Colonic mucosa (tissue), 4 donors: ENCODE measurements around the gene PRPF38A. TPM values are rescaled to one million over a fixed set of nuclear protein-coding genes. Genes with fewer than 3 reads are reported as not detected.

Experiments
- DNase-seq: peaks from one replicate; pipeline ENCODE4 v3.0.0-alpha.2; 2020
- H3K27ac ChIP-seq: fragments of 200-600 bp; one replicate; pipeline ENCODE4 v1.8.0; 2021
- H3K27me3 ChIP-seq: fragments of 200-600 bp; one replicate; pipeline ENCODE4 v1.8.0; 2021
- H3K36me3 ChIP-seq: fragments of 200-600 bp; one replicate; pipeline ENCODE4 v1.8.0; 2021
- H3K4me1 ChIP-seq: fragments of 200-600 bp; one replicate; pipeline ENCODE4 v1.8.0; 2021; ENCODE audit warnings: mild to moderate bottlenecking
- H3K4me3 ChIP-seq: fragments of 200-600 bp; one replicate; pipeline ENCODE4 v1.8.0; 2021
- H3K9ac ChIP-seq, 2 donors: one replicate each; pipeline ENCODE4 v1.7.0; 2013; ENCODE audit warnings: control low read depth in 2 of 2, low read depth in 2 of 2, low read length in 2 of 2
- H3K9me3 ChIP-seq: fragments of 200-600 bp; one replicate; pipeline ENCODE4 v1.8.0; 2021
- intact Hi-C: fragments of 100-400 bp; cut with DNase I; formaldehyde crosslinking; loops from one replicate; pipeline ENCODE4 v1.14.1; 2022
- total RNA-seq, 2 donors: library from RNA; stranded (reverse); fragmentation: NEBNext Ultra II Directional in 1 of 2; extraction: Animal tissue kit (Norgen Biotek cat#: 25700) in 1 of 2; gene quantifications; one replicate each; pipeline ENCODE4 v1.2.1, GENCODE V29; 2021
- TF ChIP-seq, protein P1 (sequence below): fragments of 200-600 bp; IDR thresholded peaks from one replicate; pipeline ENCODE4 v1.8.0; 2022; ENCODE audit warnings: antibody characterized with exemption, mild to moderate bottlenecking
- donor health status: healthy.
- donor health status: DM: no; HTN: no; CAD: no.
- donor health status: DM: no; HTN: no; CAD: no.

PRPF38A gene, protein sequence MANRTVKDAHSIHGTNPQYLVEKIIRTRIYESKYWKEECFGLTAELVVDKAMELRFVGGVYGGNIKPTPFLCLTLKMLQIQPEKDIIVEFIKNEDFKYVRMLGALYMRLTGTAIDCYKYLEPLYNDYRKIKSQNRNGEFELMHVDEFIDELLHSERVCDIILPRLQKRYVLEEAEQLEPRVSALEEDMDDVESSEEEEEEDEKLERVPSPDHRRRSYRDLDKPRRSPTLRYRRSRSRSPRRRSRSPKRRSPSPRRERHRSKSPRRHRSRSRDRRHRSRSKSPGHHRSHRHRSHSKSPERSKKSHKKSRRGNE
- total RNA-seq: 10 to 100 TPM; 56.7 to 61.4 TPM

DNA sequence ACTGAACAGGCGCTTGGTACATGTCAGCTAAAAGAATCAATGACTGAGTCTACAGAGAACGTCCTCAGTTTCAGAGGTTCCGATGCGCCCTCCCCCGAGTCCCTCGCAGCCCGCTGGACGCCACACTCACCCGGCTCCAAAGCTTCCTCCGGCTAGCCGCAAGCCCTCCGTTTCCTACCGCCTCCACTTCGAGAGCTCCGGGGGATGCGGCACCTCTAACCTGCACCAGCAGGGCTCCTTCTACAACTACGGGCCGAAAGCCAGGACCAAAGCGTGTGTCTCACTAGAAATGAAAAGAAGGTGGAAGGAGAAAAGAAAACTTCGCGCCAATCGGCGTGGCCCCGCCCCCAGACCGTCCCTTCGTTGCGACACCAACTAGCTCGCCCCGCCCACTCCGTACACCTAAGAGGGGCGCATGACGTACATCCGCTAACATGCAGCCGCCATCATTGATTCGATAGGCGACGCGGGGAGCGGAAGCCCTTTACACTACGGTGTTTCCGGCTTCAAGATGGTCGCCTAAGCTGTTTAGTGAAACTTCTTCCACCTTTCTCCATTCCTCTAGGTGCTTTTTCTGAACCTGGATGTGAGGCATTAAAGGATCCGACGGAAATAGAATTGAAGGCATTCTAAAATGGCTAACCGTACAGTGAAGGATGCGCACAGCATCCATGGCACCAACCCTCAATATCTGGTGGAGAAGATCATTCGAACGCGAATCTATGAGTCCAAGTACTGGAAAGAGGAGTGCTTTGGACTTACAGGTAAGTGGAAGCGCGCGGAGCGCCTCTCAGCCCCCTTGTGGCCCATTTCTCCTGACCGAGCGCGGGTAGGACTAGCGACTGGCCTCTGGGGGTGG lies at the start of gene PRPF38A, which contains the start of gene ORC1:
TSS of gene PRPF38A (plus strand) at position 487 of the 859 bp plus-strand sequence. CDS start at position 635, 148 bp downstream.
TSS of gene ORC1 (minus strand) at position 308 of the 859 bp plus-strand sequence. CDS start 2,200 bp downstream, outside the sequence.
- Histone ChIP-seq H3K27ac (peak within 1 kb of the TSS; percentile 92), H3K9ac (peak within 1 kb of the TSS; percentile 84 to 97), H3K9me3 (no peaks in the 10 kb centered on the region), H3K4me1 (peaks cover 4% of the 10 kb centered on the region), H3K36me3 (no peaks in the 10 kb centered on the region), H3K27me3 (no peaks in the 10 kb centered on the region), H3K4me3 (peak within 1 kb of the TSS; percentile 81)
- intact Hi-C loops: no loop called here
- TF ChIP-seq, protein P1, sequence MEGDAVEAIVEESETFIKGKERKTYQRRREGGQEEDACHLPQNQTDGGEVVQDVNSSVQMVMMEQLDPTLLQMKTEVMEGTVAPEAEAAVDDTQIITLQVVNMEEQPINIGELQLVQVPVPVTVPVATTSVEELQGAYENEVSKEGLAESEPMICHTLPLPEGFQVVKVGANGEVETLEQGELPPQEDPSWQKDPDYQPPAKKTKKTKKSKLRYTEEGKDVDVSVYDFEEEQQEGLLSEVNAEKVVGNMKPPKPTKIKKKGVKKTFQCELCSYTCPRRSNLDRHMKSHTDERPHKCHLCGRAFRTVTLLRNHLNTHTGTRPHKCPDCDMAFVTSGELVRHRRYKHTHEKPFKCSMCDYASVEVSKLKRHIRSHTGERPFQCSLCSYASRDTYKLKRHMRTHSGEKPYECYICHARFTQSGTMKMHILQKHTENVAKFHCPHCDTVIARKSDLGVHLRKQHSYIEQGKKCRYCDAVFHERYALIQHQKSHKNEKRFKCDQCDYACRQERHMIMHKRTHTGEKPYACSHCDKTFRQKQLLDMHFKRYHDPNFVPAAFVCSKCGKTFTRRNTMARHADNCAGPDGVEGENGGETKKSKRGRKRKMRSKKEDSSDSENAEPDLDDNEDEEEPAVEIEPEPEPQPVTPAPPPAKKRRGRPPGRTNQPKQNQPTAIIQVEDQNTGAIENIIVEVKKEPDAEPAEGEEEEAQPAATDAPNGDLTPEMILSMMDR: peak; percentile 31
- peak; percentile 98 for DNase-seq

DNA sequence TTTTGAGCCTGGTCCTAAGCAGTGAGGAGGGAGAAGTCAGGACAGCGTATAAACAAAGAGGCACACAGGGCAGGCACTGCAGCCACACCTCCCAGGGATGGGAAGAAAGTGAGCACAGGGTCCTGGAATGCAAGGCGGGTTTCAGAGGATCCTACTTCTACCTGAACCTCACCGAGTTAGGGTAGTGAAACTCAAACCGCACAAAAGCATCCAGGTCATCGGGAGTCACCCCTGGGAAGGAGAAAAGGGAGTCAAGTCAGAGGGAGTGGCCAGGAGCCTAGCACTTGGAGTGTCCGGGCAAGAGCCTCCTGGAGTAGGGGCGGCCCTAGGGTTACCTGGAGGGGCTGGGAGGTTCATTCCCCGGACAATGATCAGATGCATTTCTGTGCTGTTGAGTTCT lies 49.0 kb upstream of the PRPF38A start:
- H3K9me3 ChIP-seq: no peaks in the 10 kb centered on the region
- peaks cover 48% of the 10 kb centered on the region for H3K36me3 ChIP-seq
- no peaks in the 10 kb centered on the region for H3K4me1 ChIP-seq
- H3K9ac ChIP-seq: no peak overlapping the region
- no peak for DNase-seq
- intact Hi-C loops: no loop called here
- H3K27ac ChIP-seq: no peak overlapping the region
- TF ChIP-seq, protein P1: no peak
- no peaks in the 10 kb centered on the region for H3K27me3 ChIP-seq
- H3K4me3 ChIP-seq: no peak overlapping the region

DNA sequence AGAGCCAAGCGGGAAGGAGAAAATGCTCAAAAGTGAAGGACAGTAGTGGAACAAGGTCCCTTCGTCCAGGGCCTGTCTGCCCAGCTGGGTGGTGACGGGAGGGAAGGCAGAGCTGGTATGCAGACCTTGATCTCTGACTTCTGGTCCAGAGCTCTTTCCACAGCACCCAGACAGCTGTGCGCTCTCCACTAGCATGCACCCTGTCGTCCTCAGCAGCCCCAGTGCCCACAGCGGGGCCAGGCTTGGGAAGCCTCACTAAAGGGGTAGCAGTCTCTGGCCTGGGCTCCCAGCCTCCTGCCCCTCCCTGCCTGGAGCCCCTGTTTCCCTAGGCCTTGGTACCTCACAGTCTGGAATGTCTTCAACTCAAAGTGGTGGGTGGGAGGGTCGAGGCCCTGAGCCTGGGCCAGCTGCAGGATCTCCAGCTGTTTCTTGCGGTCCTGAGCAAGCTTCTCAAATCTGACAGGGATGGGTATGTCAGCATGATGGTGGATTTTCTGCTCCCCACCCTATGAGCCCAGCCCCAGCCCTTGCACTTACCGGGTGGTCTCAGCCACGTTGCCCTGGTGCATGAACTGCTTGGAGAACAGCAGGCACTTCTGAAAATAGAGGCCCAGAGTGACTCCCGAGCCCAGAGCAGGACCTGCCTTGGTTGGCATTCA lies 48.4 kb upstream of the PRPF38A start:
- no peak overlapping the region for H3K27ac ChIP-seq
- H3K27me3 ChIP-seq: no peaks in the 10 kb centered on the region
- no peak for DNase-seq
- no peak overlapping the region for H3K4me3 ChIP-seq
- H3K4me1 ChIP-seq: no peaks in the 10 kb centered on the region
- H3K9ac ChIP-seq: peak overlapping the region in 1 of 2 donors; percentile 17
- intact Hi-C loops: no loop called here
- no peaks in the 10 kb centered on the region for H3K9me3 ChIP-seq
- TF ChIP-seq, protein P1: no peak
- peaks cover 48% of the 10 kb centered on the region for H3K36me3 ChIP-seq

DNA sequence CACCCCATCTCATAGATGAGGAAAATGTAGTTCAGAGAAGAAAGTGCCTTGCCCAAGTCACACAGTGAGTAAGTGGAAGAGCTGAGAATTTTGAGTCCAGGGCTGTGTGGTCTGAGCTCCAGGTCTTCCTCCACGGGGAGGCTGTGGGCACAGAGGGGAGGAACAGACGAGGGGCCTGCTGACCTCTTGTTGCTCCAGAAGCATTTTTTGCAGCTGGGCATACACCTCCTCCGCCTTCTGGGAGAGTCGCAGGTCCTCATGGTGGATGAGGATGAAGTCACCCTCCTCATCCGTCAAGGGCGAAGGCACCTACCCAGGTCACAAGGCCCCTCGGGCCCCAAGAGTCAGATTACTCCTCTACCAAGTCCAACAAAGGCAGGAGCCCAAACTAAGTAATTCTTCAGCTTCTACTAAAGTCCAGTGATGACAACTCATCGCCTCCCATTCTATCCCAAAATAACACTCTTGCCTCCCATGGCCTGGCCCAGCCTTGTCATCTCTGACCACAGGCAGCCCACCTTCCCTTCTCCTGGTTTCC lies 47.5 kb upstream of the PRPF38A start:
- intact Hi-C loops: no loop called here
- Histone ChIP-seq H3K4me1 (no peaks in the 10 kb centered on the region), H3K36me3 (peaks cover 48% of the 10 kb centered on the region), H3K27ac (no peak overlapping the region), H3K9ac (no peak overlapping the region), H3K4me3 (no peak overlapping the region), H3K9me3 (no peaks in the 10 kb centered on the region), H3K27me3 (no peaks in the 10 kb centered on the region)
- TF ChIP-seq, protein P1: no peak
- no peak for DNase-seq

DNA sequence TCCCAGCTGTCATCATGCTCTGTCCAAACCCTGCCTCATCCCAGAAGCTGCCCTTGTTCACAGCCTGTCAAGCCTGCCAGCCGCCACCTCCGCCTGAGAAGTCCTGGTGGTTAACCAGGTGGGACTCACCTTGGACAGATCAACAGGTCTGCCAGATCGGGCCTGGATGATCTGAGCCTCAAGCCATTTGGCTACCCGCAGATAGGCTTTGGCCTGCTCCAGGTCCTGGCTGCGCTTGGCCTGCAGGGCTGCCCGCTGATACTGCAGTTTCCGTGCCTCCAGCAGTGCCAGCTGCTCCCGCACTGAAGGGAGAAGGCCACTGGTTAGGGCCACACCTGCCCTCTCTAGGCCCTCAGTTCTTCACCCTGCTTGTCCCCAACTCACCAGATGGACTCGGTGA lies 47.0 kb upstream of the PRPF38A start:
- intact Hi-C loops: no loop called here
- H3K27me3 ChIP-seq: no peaks in the 10 kb centered on the region
- H3K4me3 ChIP-seq: no peak overlapping the region
- no peak overlapping the region for H3K27ac ChIP-seq
- H3K36me3 ChIP-seq: peaks cover 49% of the 10 kb centered on the region
- no peak overlapping the region for H3K9ac ChIP-seq
- no peak for DNase-seq
- no peaks in the 10 kb centered on the region for H3K4me1 ChIP-seq
- TF ChIP-seq, protein P1: no peak
- H3K9me3 ChIP-seq: no peaks in the 10 kb centered on the region
